Prostate gland (tissue), 2 donors: Measurements from ENCODE around the gene CAND1. TPM values are rescaled to one million over a fixed set of nuclear protein-coding genes. Genes with fewer than 3 reads are reported as not detected.

Source experiments
- DNase-seq: peaks from one replicate; pipeline ENCODE4 v3.0.0-alpha.2; 2019; ENCODE audit warnings: low spot score
- H3K27ac ChIP-seq, 2 donors: fragments of 200-600 bp; sonication (generic); 2 replicates each; pipeline ENCODE4 v1.5.1; 2017 to 2019
- H3K27me3 ChIP-seq: fragments of 200-600 bp; sonication (generic); replicated peaks from 2 replicates; pipeline ENCODE4 v1.5.1; 2019; ENCODE audit not compliant: insufficient read depth
- H3K36me3 ChIP-seq, 2 donors: fragments of 200-600 bp; sonication (generic); 1 replicate in 1 of 2; 2 replicates in 1 of 2; pipeline versions ENCODE4 v1.5.1 to v1.8.1; 2017 to 2019
- H3K4me1 ChIP-seq: fragments of 200-600 bp; sonication (generic); replicated peaks from 2 replicates; pipeline ENCODE4 v1.5.1; 2019
- H3K4me3 ChIP-seq, 2 donors: fragments of 200-600 bp; sonication (generic); 2 replicates each; pipeline ENCODE4 v1.5.1; 2017 to 2019
- H3K9me3 ChIP-seq: fragments of 200-600 bp; sonication (generic); 2 replicates; pipeline ENCODE4 v1.5.1; 2017
- CTCF ChIP-seq, 4 experiments: fragments of 200-600 bp in 2 of 4; fragments of 450-650 bp in 2 of 4; sonication (generic) in 2 of 4; IDR thresholded peaks; 1 replicate in 3 of 4; 2 replicates in 1 of 4; pipeline ENCODE4 v1.5.1; 2016 to 2019; ENCODE audit warnings: antibody characterized with exemption in 4 of 4, mild to moderate bottlenecking in 2 of 4, moderate library complexity in 2 of 4
- POLR2A ChIP-seq: fragments of 450-650 bp; IDR thresholded peaks from one replicate; pipeline ENCODE4 v1.6.1; 2016; ENCODE audit warnings: antibody characterized with exemption, mild to moderate bottlenecking
- POLR2AphosphoS5 ChIP-seq: sonication (generic); formaldehyde crosslinking; IDR thresholded peaks from one replicate; pipeline ENCODE4 v1.6.1; 2017; ENCODE audit warnings: antibody characterized with exemption
- whole genome bisulfite sequencing: methylation state at CpG from one replicate; pipeline ENCODE4 v1.1.5; 2018; 5-methylcytosine and 5-hydroxymethylcytosine counted together
- intact Hi-C: fragments of 100-400 bp; cut with DNase I; formaldehyde crosslinking; loops from one replicate; pipeline ENCODE4 v1.14.2; 2022
- total RNA-seq, 2 donors: library from RNA; depleted of rRNA; stranded (reverse); fragments of >200 nt; gene quantifications; one replicate each; pipeline ENCODE4 v1.1.0, GENCODE V29; 2016

CAND1 gene
- total RNA-seq, 2 donors from 2014 or later, result 65.1 to 118 TPM

GRCh38 chr12:67239061-67239460 lies 30.1 kb upstream of the CAND1 start:
- no peak for DNase-seq
- intact Hi-C loops, result no loop called here

GRCh38 chr12:67241482-67241881 lies 27.7 kb upstream of the CAND1 start:
- Histone ChIP-seq H3K9me3 (no peaks in the 10 kb centered on the region), H3K4me3 (no peak overlapping the region), H3K27ac (no peak overlapping the region), H3K4me1 (no peaks in the 10 kb centered on the region), H3K27me3 (no peaks in the 10 kb centered on the region), H3K36me3 (no peaks in the 10 kb centered on the region)
- 57% methylated on average over 3 of the region's 3 CpGs for WGBS
- intact Hi-C loops, result no loop called here
- no peak for DNase-seq
- no peak for TF ChIP-seq CTCF (IDR thresholded peaks at IDR 0.05)
- TF ChIP-seq POLR2AphosphoS5, result no peak
- no peak for TF ChIP-seq POLR2A

More at GRCh38 chr12:67239061-67239460, 30.1 kb upstream of the CAND1 start:
- TF ChIP-seq POLR2A (no peak), CTCF (IDR thresholded peaks at IDR 0.05) (no peak), POLR2AphosphoS5 (no peak)
- H3K27me3 ChIP-seq, result no peaks in the 10 kb centered on the region
- no peaks in the 10 kb centered on the region for H3K9me3 ChIP-seq
- no peaks in the 10 kb centered on the region for H3K4me1 ChIP-seq
- no peak overlapping the region for H3K4me3 ChIP-seq
- H3K36me3 ChIP-seq, result no peaks in the 10 kb centered on the region
- no peak overlapping the region for H3K27ac ChIP-seq
- 68% methylated on average over 2 of the region's 2 CpGs for WGBS

- DNase-seq, result no peak
- no peaks in the 10 kb centered on the region for H3K9me3 ChIP-seq
- no peaks in the 10 kb centered on the region for H3K27me3 ChIP-seq
- no peak overlapping the region for H3K4me3 ChIP-seq
- no peak overlapping the region for H3K27ac ChIP-seq
- H3K4me1 ChIP-seq, result no peaks in the 10 kb centered on the region
- TF ChIP-seq POLR2A (no peak), CTCF (IDR thresholded peaks at IDR 0.05) (no peak), POLR2AphosphoS5 (no peak)
- intact Hi-C loops, result no loop called here
- H3K36me3 ChIP-seq, result no peaks in the 10 kb centered on the region
Observed at GRCh38 chr12:67243260-67243659, 25.9 kb upstream of the CAND1 start.

GRCh38 chr12:67245571-67245970 lies 23.6 kb upstream of the CAND1 start:
- Histone ChIP-seq H3K27me3 (no peaks in the 10 kb centered on the region), H3K4me1 (no peaks in the 10 kb centered on the region), H3K9me3 (no peaks in the 10 kb centered on the region), H3K4me3 (no peak overlapping the region), H3K36me3 (no peaks in the 10 kb centered on the region), H3K27ac (no peak overlapping the region)
- WGBS, result 87% methylated on average over 4 of the region's 4 CpGs
- TF ChIP-seq CTCF (IDR thresholded peaks at IDR 0.05) (no peak), POLR2AphosphoS5 (no peak), POLR2A (no peak)
- no peak for DNase-seq
- intact Hi-C loops, result no loop called here

- no peak overlapping the region for H3K4me3 ChIP-seq
- TF ChIP-seq CTCF (IDR thresholded peaks at IDR 0.05), result no peak
- no peak for TF ChIP-seq POLR2AphosphoS5
- no peak for TF ChIP-seq POLR2A
- intact Hi-C loops, result no loop called here
Observed at GRCh38 chr12:67251012-67251411, 18.1 kb upstream of the CAND1 start.

More at GRCh38 chr12:67251012-67251411, 18.1 kb upstream of the CAND1 start:
- Histone ChIP-seq H3K27me3 (no peaks in the 10 kb centered on the region), H3K36me3 (no peaks in the 10 kb centered on the region), H3K4me1 (no peaks in the 10 kb centered on the region), H3K9me3 (no peaks in the 10 kb centered on the region), H3K27ac (no peak overlapping the region)
- DNase-seq, result no peak
- 88% methylated on average over 3 of the region's 3 CpGs for WGBS
